CD4-positive, alpha-beta T cell (primary cell): Measurements from ENCODE around the gene ZEB2. TPM values are rescaled to one million over a fixed set of nuclear protein-coding genes. Genes with fewer than 3 reads are reported as not detected.

Source experiments
- ATAC-seq: fragments of 200-7000 bp; cut with Tn5 transposase; one replicate; pipeline ENCODE4 v1.10.0; 2022; ENCODE audit warnings: mild to moderate bottlenecking; ENCODE audit not compliant: poor library complexity
- CTCF ChIA-PET: fragments of 350-600 bp; sonication (Branson Sonifier 250); formaldehyde crosslinking; loops from one replicate; lab custom pipeline; 2021; ENCODE audit warnings: antibody characterized with exemption, inconsistent platforms; lab: Charles Lee
- POLR2A ChIA-PET: fragments of 350-600 bp; sonication (Branson Sonifier 250); formaldehyde crosslinking; loops from one replicate; lab custom pipeline; 2021; ENCODE audit warnings: antibody characterized with exemption, inconsistent platforms; lab: Charles Lee
- DNase-seq, 14 experiments: peaks; one replicate each; pipeline ENCODE4 v3.0.0-alpha.2; 2013 to 2020; ENCODE audit warnings: mixed read lengths in 2 of 14
- H3K27ac ChIP-seq, 2 donors: one replicate each; pipeline versions ENCODE4 v1.5.1 to v1.7.0; 2013; ENCODE audit warnings: low read length in 2 of 2, low read depth in 1 of 2, mild to moderate bottlenecking in 1 of 2
- H3K27me3 ChIP-seq, 2 experiments: 1 replicate in 1 of 2; 2 replicates in 1 of 2; pipeline versions ENCODE4 v1.6.1 to v1.7.0; 2013; ENCODE audit warnings: low read length in 2 of 2, control low read depth in 1 of 2, mild to moderate bottlenecking in 1 of 2, moderate library complexity in 1 of 2; ENCODE audit not compliant: insufficient read depth in 2 of 2, control insufficient read depth in 1 of 2
- H3K36me3 ChIP-seq: one replicate; pipeline ENCODE4 v1.6.1; 2013; ENCODE audit warnings: low read length, control low read depth; ENCODE audit not compliant: insufficient read depth
- H3K4me1 ChIP-seq: one replicate; pipeline ENCODE4 v1.6.1; 2013; ENCODE audit warnings: low read length, control low read depth; ENCODE audit not compliant: insufficient read depth
- H3K4me3 ChIP-seq: one replicate; pipeline ENCODE4 v1.5.1; 2013; ENCODE audit warnings: mild to moderate bottlenecking, low read length, moderate library complexity
- H3K9me3 ChIP-seq, 2 experiments: 1 replicate in 1 of 2; 2 replicates in 1 of 2; pipeline versions ENCODE4 v1.6.1 to v1.7.0; 2013; ENCODE audit warnings: low read length in 2 of 2, mild to moderate bottlenecking in 2 of 2, control low read depth in 1 of 2, moderate library complexity in 1 of 2; ENCODE audit not compliant: control insufficient read depth in 1 of 2, insufficient read depth in 1 of 2
- H3K27ac Mint-ChIP-seq: one replicate; pipeline ENCODE4 v1.8.0; 2020; ENCODE audit warnings: mixed read lengths
- H3K27me3 Mint-ChIP-seq: one replicate; pipeline ENCODE4 v1.8.0; 2021; ENCODE audit warnings: mixed read lengths
- H3K36me3 Mint-ChIP-seq: one replicate; pipeline ENCODE4 v1.8.0; 2021; ENCODE audit warnings: low read depth, mixed read lengths
- H3K4me1 Mint-ChIP-seq: one replicate; pipeline ENCODE4 v1.8.0; 2021; ENCODE audit warnings: low read depth, mixed read lengths
- H3K4me3 Mint-ChIP-seq: one replicate; pipeline ENCODE4 v1.8.0; 2020; ENCODE audit warnings: mild to moderate bottlenecking, mixed read lengths
- H3K9me3 Mint-ChIP-seq: one replicate; pipeline ENCODE4 v1.8.0; 2020; ENCODE audit warnings: mixed read lengths
- CTCF ChIP-seq: fragments of 200-600 bp; IDR thresholded peaks from one replicate; pipeline ENCODE4 v1.8.0; 2022; ENCODE audit warnings: antibody characterized with exemption, mild to moderate bottlenecking
- intact Hi-C, 2 experiments: fragments of 100-400 bp; cut with DNase I in 1 of 2; cut with micrococcal nuclease in 1 of 2; formaldehyde crosslinking; loops; one replicate each; pipeline versions ENCODE4 v1.15.1 to v1.9.0; 2023 to 2025; cut with DNase I, micrococcal nuclease
- total RNA-seq, 174 experiments: library from RNA in 2 of 174; stranded (reverse) in 2 of 174; gene quantifications; one replicate each; pipeline ENCODE4 v1.2.3 and lab custom pipeline; 2021 to 2026

Gene ZEB2
- total RNA-seq, 2 experiments from 2014 or later = 12.3 to 13.4 TPM

GRCh38 chr2:144362401-144362800 lies 157.5 kb downstream of the ZEB2 start:
- ChIA-PET POLR2A (no interaction called here), CTCF (no interaction called here)
- ATAC-seq = no peak
- no peak for TF ChIP-seq CTCF
- Histone ChIP-seq H3K27ac (no peak overlapping the region), H3K36me3 (no peaks in the 10 kb centered on the region), H3K9me3 (no peaks in the 10 kb centered on the region), H3K4me1 (no peaks in the 10 kb centered on the region), H3K27me3 (no peaks in the 10 kb centered on the region), H3K4me3 (no peak overlapping the region)
- intact Hi-C loops = no loop called here
- Mint-ChIP-seq H3K4me1 (no peaks in the 10 kb centered on the region), H3K27ac (no peak overlapping the region), H3K27me3 (no peaks in the 10 kb centered on the region), H3K9me3 (no peaks in the 10 kb centered on the region), H3K36me3 (no peaks in the 10 kb centered on the region), H3K4me3 (no peak overlapping the region)
- no peak for DNase-seq

GRCh38 chr2:144361742-144362141 lies 158.2 kb downstream of the ZEB2 start:
- DNase-seq (no peak), ATAC-seq (no peak)
- H3K27ac ChIP-seq = no peak overlapping the region
- Mint-ChIP-seq H3K9me3 (no peaks in the 10 kb centered on the region), H3K4me3 (no peak overlapping the region), H3K36me3 (no peaks in the 10 kb centered on the region), H3K4me1 (no peaks in the 10 kb centered on the region), H3K27ac (no peak overlapping the region), H3K27me3 (no peaks in the 10 kb centered on the region)
- TF ChIP-seq CTCF = no peak
- H3K9me3 ChIP-seq = no peaks in the 10 kb centered on the region
- H3K27me3 ChIP-seq = no peaks in the 10 kb centered on the region
- ChIA-PET POLR2A (no interaction called here), CTCF (no interaction called here)
- no peak overlapping the region for H3K4me3 ChIP-seq
- intact Hi-C loops = no loop called here
- H3K4me1 ChIP-seq = no peaks in the 10 kb centered on the region
- no peaks in the 10 kb centered on the region for H3K36me3 ChIP-seq

- Histone ChIP-seq H3K36me3 (no peaks in the 10 kb centered on the region), H3K4me1 (no peaks in the 10 kb centered on the region), H3K27me3 (no peaks in the 10 kb centered on the region), H3K27ac (no peak overlapping the region), H3K9me3 (no peaks in the 10 kb centered on the region), H3K4me3 (no peak overlapping the region)
- ChIA-PET CTCF (no interaction called here), POLR2A (no interaction called here)
- Mint-ChIP-seq H3K4me1 (no peaks in the 10 kb centered on the region), H3K9me3 (no peaks in the 10 kb centered on the region), H3K36me3 (no peaks in the 10 kb centered on the region), H3K27ac (no peak overlapping the region), H3K4me3 (no peak overlapping the region), H3K27me3 (no peaks in the 10 kb centered on the region)
- intact Hi-C loops = no loop called here
- no peak for ATAC-seq
- no peak for DNase-seq
- no peak for TF ChIP-seq CTCF
These were observed 160.2 kb downstream of the ZEB2 start for GRCh38 chr2:144359684-144360083.
